GM12878 (cell line): ENCODE measurements around the gene OGA. TPM values are rescaled to one million over a fixed set of nuclear protein-coding genes. Genes with fewer than 3 reads are reported as not detected.
A peak's percentile ranks its signal among the peaks of the same experiment; 100 is the strongest.

ENCODE experiments used
- ATAC-seq: fragments of 200-7000 bp; cut with Tn5 transposase; 3 replicates; pipeline ENCODE4 v1.9.1; 2020; ENCODE audit warnings: mild to moderate bottlenecking, moderate library complexity
- BruUV-seq: library from RNA; stranded (reverse); fragments of 400-500 nt; replicated peaks from 2 replicates; lab custom pipeline; 2021; lab: Mats Ljungman, UMichigan
- CTCF ChIA-PET: fragments of 300-600 bp; sonication (Branson Sonifier 250); formaldehyde crosslinking; extraction: SDS; loops from one replicate; lab custom pipeline; 2021; ENCODE audit warnings: inconsistent platforms; lab: Yijun Ruan, JAX
- POLR2A ChIA-PET: fragments of 350-600 bp; formaldehyde crosslinking; extraction: SDS; loops from one replicate; lab custom pipeline; 2021; ENCODE audit warnings: inconsistent platforms; lab: Charles Lee
- RAD21 ChIA-PET: fragments of 300-600 bp; sonication (Branson Sonifier 250); formaldehyde crosslinking; loops from one replicate; lab custom pipeline; 2023; ENCODE audit warnings: antibody characterized with exemption; ENCODE audit not compliant: unreplicated experiment; lab: Charles Lee
- SMC1A ChIA-PET: fragments of 300-600 bp; sonication (Branson Sonifier 250); formaldehyde crosslinking; loops from one replicate; lab custom pipeline; 2023; ENCODE audit not compliant: unreplicated experiment, uncharacterized antibody; lab: Charles Lee
- DNase-seq: peaks from one replicate; pipeline ENCODE4 v3.0.0-alpha.2; 2011; ENCODE audit warnings: low read depth, low spot score
- FAIRE-seq: peaks from 3 replicates; lab custom pipeline; 2011; peaks lifted over from hg19 to GRCh38; lab: Jason Lieb, UNC
- H2AFZ ChIP-seq: 2 replicates; pipeline ENCODE4 v1.6.0; 2011; ENCODE audit warnings: low read depth, low read length, control low read depth; ENCODE audit not compliant: control insufficient read depth
- H3K27ac ChIP-seq: 2 replicates; pipeline ENCODE4 v1.5.1; 2011; ENCODE audit warnings: control low read depth; ENCODE audit not compliant: control insufficient read depth, insufficient read depth
- H3K27me3 ChIP-seq, 2 experiments: replicated peaks in 1 of 2; 2 replicates each; pipeline versions ENCODE4 v1.6.0 to v1.6.1; 2011; ENCODE audit warnings: low read length in 1 of 2; ENCODE audit not compliant: control insufficient read depth in 2 of 2, insufficient read depth in 2 of 2
- H3K36me3 ChIP-seq, 2 experiments: 2 replicates each; pipeline ENCODE4 v1.5.1; 2011; ENCODE audit warnings: low read length in 1 of 2; ENCODE audit not compliant: control insufficient read depth in 2 of 2, insufficient read depth in 2 of 2
- H3K4me1 ChIP-seq: 2 replicates; pipeline ENCODE4 v1.6.1; 2011; ENCODE audit warnings: mild to moderate bottlenecking, low read length, moderate library complexity, mixed read lengths; ENCODE audit not compliant: control insufficient read depth, insufficient read depth
- H3K4me2 ChIP-seq: 2 replicates; pipeline ENCODE4 v1.6.0; 2011; ENCODE audit warnings: control low read depth; ENCODE audit not compliant: control insufficient read depth, insufficient read depth
- H3K4me3 ChIP-seq: fragments of 200-600 bp; sonication (generic); 2 replicates; pipeline ENCODE4 v1.5.1; 2016
- H3K79me2 ChIP-seq: 2 replicates; pipeline ENCODE4 v1.6.0; 2011; ENCODE audit warnings: low read length; ENCODE audit not compliant: control insufficient read depth, insufficient read depth
- H3K9ac ChIP-seq: 2 replicates; pipeline ENCODE4 v1.8.0; 2011; ENCODE audit warnings: low read length, control low read depth, mixed read lengths; ENCODE audit not compliant: control insufficient read depth, insufficient read depth
- H3K9me3 ChIP-seq: replicated peaks from 3 replicates; pipeline ENCODE4 v1.5.1; 2011; ENCODE audit warnings: mild to moderate bottlenecking, low read length; ENCODE audit not compliant: control insufficient read depth, insufficient read depth
- H4K20me1 ChIP-seq: 2 replicates; pipeline ENCODE4 v1.6.0; 2011; ENCODE audit not compliant: control insufficient read depth, insufficient read depth
- ATF7 ChIP-seq: fragments of 450-650 bp; IDR thresholded peaks from 2 replicates; pipeline ENCODE4 v1.6.1; 2016; ENCODE audit warnings: low read depth, mild to moderate bottlenecking
- BCL3 ChIP-seq: IDR thresholded peaks from 2 replicates; pipeline ENCODE4 v1.6.1; 2011; ENCODE audit warnings: borderline replicate concordance, low read depth, mild to moderate bottlenecking, moderate library complexity, low read length; ENCODE audit not compliant: insufficient read depth, poor library complexity, severe bottlenecking
- EP300 ChIP-seq, 2 experiments: fragments of 150-350 bp in 1 of 2; IDR thresholded peaks; 2 replicates each; pipeline ENCODE4 v1.6.1; 2011 to 2012; ENCODE audit warnings: low read depth in 2 of 2, low read length in 2 of 2, borderline replicate concordance in 1 of 2, improper control_type of control experiment in 1 of 2, inconsistent platforms in 1 of 2; ENCODE audit not compliant: control insufficient read depth in 1 of 2
- JUNB ChIP-seq: IDR thresholded peaks from 2 replicates; pipeline ENCODE4 v1.6.1; 2016; ENCODE audit warnings: antibody characterized with exemption, mild to moderate bottlenecking
- JUND ChIP-seq: IDR thresholded peaks from 2 replicates; pipeline ENCODE4 v1.6.1; 2012; ENCODE audit warnings: low read depth, mild to moderate bottlenecking, low read length, improper control_type of control experiment, moderate library complexity
- MEF2A ChIP-seq: IDR thresholded peaks from 2 replicates; pipeline ENCODE4 v1.6.1; 2011; ENCODE audit warnings: low read depth, mild to moderate bottlenecking, low read length, moderate library complexity; ENCODE audit not compliant: insufficient read depth
- NFIC ChIP-seq: IDR thresholded peaks from 2 replicates; pipeline ENCODE4 v1.6.1; 2012; ENCODE audit warnings: low read depth, mild to moderate bottlenecking, inconsistent platforms, low read length, moderate library complexity
- PAX5 ChIP-seq: IDR thresholded peaks from 2 replicates; pipeline ENCODE4 v1.6.1; 2011; ENCODE audit warnings: low read depth, low read length, borderline replicate concordance
- POLR2AphosphoS2 ChIP-seq: IDR thresholded peaks from 2 replicates; pipeline ENCODE4 v1.6.1; 2011; ENCODE audit warnings: low read depth, mild to moderate bottlenecking, low read length, improper control_type of control experiment, moderate library complexity
- POLR2AphosphoS5 ChIP-seq: IDR thresholded peaks from 2 replicates; pipeline ENCODE4 v1.6.1; 2011; ENCODE audit warnings: mild to moderate bottlenecking, low read length, inconsistent platforms
- SRF ChIP-seq, 2 experiments: IDR thresholded peaks; 2 replicates each; pipeline ENCODE4 v1.6.1; 2011; ENCODE audit warnings: low read depth in 2 of 2, low read length in 2 of 2, mild to moderate bottlenecking in 1 of 2, moderate library complexity in 1 of 2
- ZBTB33 ChIP-seq: fragments of 450-650 bp; IDR thresholded peaks from 2 replicates; pipeline ENCODE4 v1.6.1; 2017; ENCODE audit warnings: mild to moderate bottlenecking
- ZNF217 ChIP-seq: fragments of 450-650 bp; IDR thresholded peaks from 2 replicates; pipeline ENCODE4 v1.6.1; 2017; ENCODE audit warnings: antibody characterized with exemption, mild to moderate bottlenecking
- ZNF384 ChIP-seq: IDR thresholded peaks from 2 replicates; pipeline ENCODE4 v1.6.1; 2012; ENCODE audit warnings: low read depth, mild to moderate bottlenecking, low read length, improper control_type of control experiment, borderline replicate concordance
- ZNF687 ChIP-seq: fragments of 450-650 bp; IDR thresholded peaks from 2 replicates; pipeline ENCODE4 v1.6.1; 2017; ENCODE audit warnings: mild to moderate bottlenecking, moderate library complexity
- WGBS: methylation state at CpG from one replicate; pipeline ENCODE4 v1.1.6; 2016; ENCODE audit warnings: low lambda C conversion rate; ENCODE audit not compliant: insufficient replicate concordance, insufficient coverage; ENCODE audit errors: missing lambda C conversion rate; 5-methylcytosine and 5-hydroxymethylcytosine counted together
- in situ Hi-C: fragments of 300-500 bp; cut with MboI; formaldehyde crosslinking; loops from 9 replicates; pipeline ENCODE4 v1.14.3; 2018; ENCODE audit warnings: mixed read lengths
- intact Hi-C: fragments of 100-400 bp; cut with micrococcal nuclease; formaldehyde crosslinking; loops from one replicate; pipeline ENCODE4 v1.14.2; 2022; ENCODE audit not compliant: unreplicated experiment
- polyA plus RNA-seq, 11 experiments: library from polyadenylated mRNA; depleted of rRNA in 4 of 11; unstranded in 6 of 11; stranded (reverse) in 5 of 11; fragments of >200 nt; fragmentation: Nextera tagmentation in 4 of 11; fragmentation: Illumina TruSeq in 1 of 11; extraction: Ambion mirVana in 4 of 11; extraction: Trizol in 1 of 11; gene quantifications; 1 replicate in 1 of 11; 2 replicates in 10 of 11; pipeline versions ENCODE4 v1.2.1 to v1.2.3, GENCODE V29; 2011 to 2016; ENCODE audit warnings: inconsistent platforms in 2 of 11, missing spikeins in 2 of 11, low read depth in 1 of 11
- total RNA-seq, 4 experiments: library from RNA; depleted of rRNA in 3 of 4; stranded (reverse); fragments of >200 nt in 3 of 4; fragmentation: Illumina TruSeq in 1 of 4; extraction: Trizol in 1 of 4; gene quantifications; 2 replicates each; pipeline versions ENCODE4 v1.2.1 to v1.2.3, GENCODE V29; 2013 to 2021

The OGA gene
- total and polyA plus RNA-seq, 10 of the 15 experiments (the other 5 are each of a cell fraction or from before 2014, with no cell fraction given), result 23.0 to 145 (median 85.2) TPM

GRCh38 chr10:101816913-101817336 lies 1.3 kb downstream of the OGA start (continued):
- TF ChIP-seq ZBTB33 (no peak), ATF7 (peak; percentile 34; the same call in 1 of the 2 replicates), JUNB (peak; percentile 57), EP300 (IDR thresholded peaks at IDR 0.05; ENCODE audit: borderline replicate concordance in 1 of 2, control insufficient read depth in 1 of 2, low read depth in 2 of 2, low read length in 2 of 2) (0 out of 4 replicates have a peak, but pooled peaks of 1 of the 2 experiments have one; percentile 19), JUND (no peak), MEF2A (no peak), NFIC (peak; percentile 72; the same call in 1 of the 2 replicates), PAX5 (no peak), ZNF217 (no peak), POLR2AphosphoS5 (no peak)

- CTCF ChIA-PET, result interaction anchor here (0.6 to 4.0 kb wide), 6 partner anchors 18 to 193 kb away, joined by 3 to 31 read pairs (median 4); no protein-coding TSS in a partner anchor
- TF ChIP-seq POLR2AphosphoS2 (no peak), ZNF687 (no peak), ZNF384 (no peak), BCL3 (no peak), SRF (IDR thresholded peaks at IDR 0.05; ENCODE audit: low read depth in 2 of 2, low read length in 2 of 2) (no peak)
Observed at GRCh38 chr10:101816376-101816775, 1.9 kb downstream of the OGA start.

More at GRCh38 chr10:101816376-101816775, 1.9 kb downstream of the OGA start:
- H3K79me2 ChIP-seq, result peaks cover 81% of the 10 kb centered on the region
- peaks cover 18% of the 10 kb centered on the region; the same call in 1 of the 2 replicates for H4K20me1 ChIP-seq
- ATAC-seq, result no peak
- intact Hi-C loops (no loop called here), in situ Hi-C loops (no loop called here)
- FAIRE-seq, result no peak
- peak overlapping the region; percentile 81 for H3K4me3 ChIP-seq
- H3K9ac ChIP-seq, result peak overlapping the region; percentile 96
- H2AFZ ChIP-seq, result no peak overlapping the region
- no TSS peak for BruUV-seq
- H3K4me2 ChIP-seq, result peak overlapping the region; percentile 68; the same call in 1 of the 2 replicates
- peaks cover 11% of the 10 kb centered on the region; the same call in 1 of the 2 replicates for H3K4me1 ChIP-seq
- ChIA-PET RAD21 (interaction anchor here (0.6 to 1.9 kb wide), 8 partner anchors 13 to 819 kb away, joined by 3 to 7 read pairs (median 4); partner anchors contain the start of gene NPM3), SMC1A (interaction anchor here (0.7 to 1.4 kb wide), 6 partner anchors 19 to 213 kb away, joined by 3 to 5 read pairs (median 3); partner anchors contain the start of gene KCNIP2), POLR2A (interaction anchor here (0.6 to 1.2 kb wide), 9 partner anchors 19 to 1875 kb away, joined by 3 to 12 read pairs (median 3); no protein-coding TSS in a partner anchor)
- H3K9me3 ChIP-seq, result no peaks in the 10 kb centered on the region
- H3K27ac ChIP-seq, result peak overlapping the region; percentile 95
- DNase-seq, result no peak
- no peaks in the 10 kb centered on the region for H3K27me3 ChIP-seq
- WGBS, result 3% methylated on average over 5 of the region's 5 CpGs
- H3K36me3 ChIP-seq, result peaks cover 0 to 23% of the 10 kb centered on the region in 2 experiments; a peak in 3 of 4 replicates
